Right renal cortex interstitium (tissue), 3 donors: ENCODE results near the gene DNAH7. TPM values are rescaled to one million over a fixed set of nuclear protein-coding genes. Genes with fewer than 3 reads are reported as not detected.

Source experiments
- DNase-seq, 3 donors: peaks; one replicate each; pipeline ENCODE4 v3.0.0-alpha.2; 2013; ENCODE audit warnings: low read depth in 3 of 3, low spot score in 2 of 3
- polyA plus RNA-seq, 3 donors: library from polyadenylated mRNA; unstranded; fragments of 120-200 nt; gene quantifications; one replicate each; pipeline ENCODE4 v1.2.1, GENCODE V29; 2013; ENCODE audit not compliant: insufficient read length in 3 of 3

The DNAH7 gene
- polyA plus RNA-seq, 3 donors, result 7.5 to 9.5 (median 8.2) TPM

- no peak for DNase-seq
Observed at GRCh38 chr2:196079052-196079451, 10.4 kb upstream of the DNAH7 start.

GRCh38 chr2:196077821-196078220, 9.2 kb upstream of the DNAH7 start:
- no peak for DNase-seq

GRCh38 chr2:196076778-196077568, 8.3 kb upstream of the DNAH7 start:
- no peak for DNase-seq

- DNase-seq, result no peak
Observed at GRCh38 chr2:196075196-196075595, 6.6 kb upstream of the DNAH7 start.

- no peak for DNase-seq
Observed at GRCh38 chr2:196074631-196075030, 6.0 kb upstream of the DNAH7 start.

- DNase-seq, result no peak
Observed at GRCh38 chr2:196073521-196073920, 4.9 kb upstream of the DNAH7 start.

GRCh38 chr2:196067088-196067382, 1.6 kb downstream of the DNAH7 start:
- no peak for DNase-seq

GRCh38 chr2:196066291-196067087, 2.1 kb downstream of the DNAH7 start:
- DNase-seq, result peak in 1 of 3 donors; percentile 27

GRCh38 chr2:196063773-196064172, 4.9 kb downstream of the DNAH7 start:
- DNase-seq, result no peak

GRCh38 chr2:196059491-196059960, 9.1 kb downstream of the DNAH7 start:
- DNase-seq, result no peak

GRCh38 chr2:196054631-196055030, 14.0 kb downstream of the DNAH7 start:
- no peak for DNase-seq

GRCh38 chr2:196046123-196046917, 22.3 kb downstream of the DNAH7 start:
- no peak for DNase-seq

- DNase-seq, result no peak
Observed at GRCh38 chr2:196041786-196042185, 26.9 kb downstream of the DNAH7 start.

- no peak for DNase-seq
Observed at GRCh38 chr2:196040218-196040617, 28.4 kb downstream of the DNAH7 start.

- DNase-seq, result no peak
Observed at GRCh38 chr2:196036442-196036841, 32.2 kb downstream of the DNAH7 start.

- no peak for DNase-seq
Observed at GRCh38 chr2:196018037-196018436, 50.6 kb downstream of the DNAH7 start.

GRCh38 chr2:196012314-196012713, 56.3 kb downstream of the DNAH7 start:
- no peak for DNase-seq

GRCh38 chr2:196000551-196000950, 68.1 kb downstream of the DNAH7 start:
- DNase-seq, result no peak

- no peak for DNase-seq
Observed at GRCh38 chr2:195998070-195998469, 70.6 kb downstream of the DNAH7 start.

- no peak for DNase-seq
Observed at GRCh38 chr2:195995499-195995898, 73.1 kb downstream of the DNAH7 start.

GRCh38 chr2:195993623-195994022, 75.0 kb downstream of the DNAH7 start:
- no peak for DNase-seq
